Endothelial cell of umbilical vein (primary cell): ENCODE data around the gene ZBTB32.

Experiments
- POLR2A ChIP-seq: IDR thresholded peaks from 2 replicates; pipeline ENCODE4 v1.6.1; 2012; ENCODE audit warnings: low read depth, mild to moderate bottlenecking, control low read depth, low read length
- TF ChIP-seq, protein P1 (sequence below), 2 donors: IDR thresholded peaks; 1 replicate in 1 of 2; 2 replicates in 1 of 2; pipeline ENCODE4 v1.5.1; 2011; ENCODE audit warnings: low read length in 2 of 2, mild to moderate bottlenecking in 2 of 2, moderate library complexity in 2 of 2, control low read depth in 1 of 2, inconsistent platforms in 1 of 2, low read depth in 1 of 2; ENCODE audit not compliant: insufficient read depth in 1 of 2; ENCODE audit errors: extremely low read depth in 1 of 2

DNA sequence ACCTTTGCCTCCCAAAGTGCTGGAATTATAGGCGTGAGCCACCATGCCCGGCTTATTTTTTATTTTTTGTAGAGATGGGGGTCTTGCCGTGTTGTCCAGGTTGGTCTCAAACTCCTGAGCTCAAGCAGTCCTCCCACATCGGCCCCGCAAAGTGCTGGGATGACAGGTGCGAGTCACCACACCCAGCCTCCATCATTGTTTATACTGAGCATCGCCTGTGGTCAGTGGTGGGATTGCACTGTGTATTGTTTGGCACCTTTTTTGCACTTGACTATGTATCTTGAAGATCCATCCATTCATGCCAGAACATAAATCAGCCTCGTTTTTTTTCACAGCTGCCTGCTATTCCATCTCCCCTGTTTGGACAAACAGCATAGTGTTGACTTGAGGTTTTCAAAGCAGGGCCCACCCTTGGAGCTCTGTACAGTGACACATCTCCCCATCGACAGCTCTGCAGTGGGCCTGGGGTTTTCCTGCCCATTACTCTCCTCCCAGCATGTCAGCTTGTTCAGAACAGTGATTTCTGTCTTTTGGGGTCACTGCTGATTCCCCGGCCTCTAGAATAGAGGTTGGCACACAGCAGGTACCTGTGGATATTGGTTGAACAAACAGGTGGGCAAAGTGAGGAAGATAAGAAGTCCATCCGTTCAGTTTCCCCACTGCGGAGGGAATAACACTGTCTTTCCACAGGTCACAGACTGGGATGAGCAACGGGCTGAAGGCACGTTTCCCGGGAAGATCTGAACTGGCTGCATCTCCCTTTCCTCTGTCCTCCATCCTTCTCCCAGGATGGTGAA, 46.3 kb upstream of the ZBTB32 start:
- no peak for TF ChIP-seq POLR2A
- TF ChIP-seq, protein P1, sequence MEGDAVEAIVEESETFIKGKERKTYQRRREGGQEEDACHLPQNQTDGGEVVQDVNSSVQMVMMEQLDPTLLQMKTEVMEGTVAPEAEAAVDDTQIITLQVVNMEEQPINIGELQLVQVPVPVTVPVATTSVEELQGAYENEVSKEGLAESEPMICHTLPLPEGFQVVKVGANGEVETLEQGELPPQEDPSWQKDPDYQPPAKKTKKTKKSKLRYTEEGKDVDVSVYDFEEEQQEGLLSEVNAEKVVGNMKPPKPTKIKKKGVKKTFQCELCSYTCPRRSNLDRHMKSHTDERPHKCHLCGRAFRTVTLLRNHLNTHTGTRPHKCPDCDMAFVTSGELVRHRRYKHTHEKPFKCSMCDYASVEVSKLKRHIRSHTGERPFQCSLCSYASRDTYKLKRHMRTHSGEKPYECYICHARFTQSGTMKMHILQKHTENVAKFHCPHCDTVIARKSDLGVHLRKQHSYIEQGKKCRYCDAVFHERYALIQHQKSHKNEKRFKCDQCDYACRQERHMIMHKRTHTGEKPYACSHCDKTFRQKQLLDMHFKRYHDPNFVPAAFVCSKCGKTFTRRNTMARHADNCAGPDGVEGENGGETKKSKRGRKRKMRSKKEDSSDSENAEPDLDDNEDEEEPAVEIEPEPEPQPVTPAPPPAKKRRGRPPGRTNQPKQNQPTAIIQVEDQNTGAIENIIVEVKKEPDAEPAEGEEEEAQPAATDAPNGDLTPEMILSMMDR (IDR thresholded peaks at IDR 0.05; ENCODE audit: extremely low read depth in 1 of 2, insufficient read depth in 1 of 2, low read depth in 1 of 2, low read length in 2 of 2), result no peak
